NCI-H524 treated with DMSO at 0.1 percent for 48 hours (cell line): Measurements from ENCODE around the gene PRRG4.
"Not testable (repeated sequence)": the region's sequence is repeated elsewhere in the genome, so short reads cannot be mapped to it uniquely, and the experiment has no call there.

Source experiments
- DNase-seq: peaks from one replicate; lab custom pipeline; 2025; lab: John Stamatoyannopoulos, UW

The PRRG4 gene

GRCh38 chr11:32829680-32830412 lies at the start of gene PRRG4:
TSS of gene PRRG4 (plus strand) at chr11:32829927. CDS start at chr11:32830530, 603 bp downstream.
- no peak for DNase-seq

- DNase-seq: not testable (repeated sequence)
These were observed 48.9 kb upstream of the PRRG4 start for GRCh38 chr11:32780839-32781238.

DNA sequence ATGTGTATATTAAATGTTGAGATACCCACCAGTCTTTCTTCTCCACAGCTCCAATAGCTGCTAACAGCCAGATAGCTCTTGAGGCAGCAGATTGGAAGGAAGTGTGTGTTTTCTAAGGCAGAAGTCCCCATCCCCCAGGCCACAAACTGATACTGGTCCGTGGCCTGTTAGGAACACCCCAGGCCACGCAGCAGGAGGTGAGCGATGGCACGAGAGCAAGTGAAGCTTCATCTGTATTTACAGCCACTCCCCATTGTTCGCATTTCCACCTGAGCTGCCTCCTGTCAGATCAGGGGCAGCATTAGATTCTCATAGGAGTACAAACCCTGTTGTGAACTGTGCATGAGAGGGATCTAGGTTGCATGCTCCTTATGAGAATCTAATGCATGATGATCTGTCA lies 48.0 kb upstream of the PRRG4 start:
- DNase-seq: no peak

GRCh38 chr11:32785262-32785661 lies 44.5 kb upstream of the PRRG4 start:
- DNase-seq: no peak

DNA sequence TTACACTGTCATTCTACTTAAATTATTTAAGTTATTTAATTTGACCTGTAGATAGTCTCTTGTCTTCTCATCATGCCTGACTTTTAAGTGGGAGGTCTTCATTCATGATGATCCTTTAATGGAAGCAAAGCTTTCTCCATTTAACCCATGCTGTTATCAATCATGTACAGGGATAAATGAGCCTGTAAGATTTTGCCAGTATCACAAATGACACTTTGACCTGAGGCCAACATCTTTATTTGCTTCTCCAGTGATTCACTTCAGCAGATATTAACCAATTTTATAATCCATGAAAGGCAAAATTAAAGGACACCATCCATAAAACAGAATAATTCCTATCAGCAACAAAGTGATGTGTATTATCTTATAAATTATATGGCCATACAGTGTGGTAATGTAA lies 42.9 kb upstream of the PRRG4 start:
- DNase-seq: no peak

GRCh38 chr11:32790916-32791315 lies 38.8 kb upstream of the PRRG4 start:
- no peak for DNase-seq

DNA sequence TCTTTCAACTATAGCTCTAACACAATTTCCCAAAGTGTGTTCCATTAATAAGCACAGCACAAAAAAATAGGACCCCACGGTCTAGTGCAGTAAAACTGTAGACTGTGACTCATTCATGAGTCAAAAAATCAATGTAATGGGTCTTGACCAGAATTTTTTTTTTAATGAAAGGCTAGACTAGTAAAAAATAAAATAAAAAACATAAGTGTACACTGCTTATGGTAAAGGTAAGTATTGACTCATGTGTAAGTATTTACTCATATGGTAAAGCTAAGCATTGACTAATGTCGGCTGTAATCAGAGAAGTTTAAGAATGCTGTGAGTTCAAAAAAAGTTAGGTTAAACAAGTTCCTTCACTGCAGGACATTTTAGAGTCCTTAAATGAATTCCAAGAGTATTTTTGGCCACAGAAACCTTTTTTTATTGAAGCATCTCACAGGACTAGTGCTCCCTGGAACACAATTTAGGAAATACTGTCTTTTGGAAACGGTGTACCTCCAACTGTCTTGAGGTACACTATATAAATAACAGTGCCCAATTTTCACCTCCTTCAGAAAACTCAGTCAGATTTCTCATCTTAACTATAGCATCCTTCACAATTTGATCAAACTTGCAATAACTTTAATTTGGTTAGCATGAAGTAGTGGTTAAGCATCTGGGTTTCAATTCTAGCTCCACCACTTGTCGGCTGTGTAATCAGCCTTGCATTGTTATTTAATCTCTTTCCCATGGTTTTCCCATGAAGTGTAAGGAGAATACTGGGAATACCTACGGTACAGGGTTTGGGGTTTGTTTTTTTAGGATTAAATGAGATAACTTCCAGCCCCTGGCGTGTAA lies 37.4 kb upstream of the PRRG4 start:
- no peak for DNase-seq

DNA sequence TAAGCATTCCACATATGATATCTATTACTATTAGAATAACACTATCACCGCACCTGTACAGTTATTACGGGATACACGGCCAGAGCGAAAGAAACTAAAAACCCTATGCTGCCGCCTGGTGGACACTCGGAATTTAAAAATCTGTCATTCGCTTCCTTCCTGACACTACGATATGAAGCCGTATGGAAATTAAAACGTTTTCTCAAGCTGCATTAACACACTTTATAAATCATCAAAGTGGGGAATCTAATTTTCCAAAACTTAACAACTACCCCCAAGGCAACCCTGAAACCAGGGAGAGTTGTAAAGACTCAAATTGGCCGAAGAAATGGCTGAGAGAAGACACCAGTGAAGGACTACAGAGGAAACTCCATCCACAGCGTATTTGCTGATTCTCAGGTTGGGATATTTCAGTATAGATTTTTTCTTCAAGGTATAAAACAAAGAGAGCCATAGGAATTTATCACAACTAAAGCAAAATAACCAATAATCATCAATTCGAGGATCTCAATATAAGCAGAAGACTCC lies 36.7 kb upstream of the PRRG4 start:
- no peak for DNase-seq

DNA sequence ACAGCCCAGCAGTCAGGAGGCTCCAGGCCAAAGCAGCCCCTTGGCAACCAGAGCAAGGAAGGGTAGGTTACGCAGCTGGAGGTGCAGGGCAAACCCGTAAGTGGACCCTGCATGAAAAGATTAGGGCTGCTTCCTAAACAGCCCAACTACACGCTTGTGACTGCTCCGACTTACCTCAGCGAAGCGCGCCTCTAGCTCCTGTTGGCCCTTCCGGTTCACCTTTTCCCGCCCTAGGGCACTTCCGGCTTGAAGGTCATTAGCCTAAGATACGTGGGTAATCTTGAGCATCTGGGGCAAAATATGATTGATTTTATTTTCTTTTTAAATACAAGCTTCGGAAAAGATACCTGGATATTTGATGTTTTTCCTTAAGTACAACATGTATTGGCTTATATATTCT lies 35.3 kb upstream of the PRRG4 start, which contains the start of gene CCDC73:
CCDC73 (minus strand) TSS at position 224 of the 400 bp plus-strand sequence. CDS start 34,419 bp downstream, outside the sequence.
- no peak for DNase-seq

- no peak for DNase-seq
These were observed 33.3 kb upstream of the PRRG4 start for GRCh38 chr11:32796425-32796824.

DNA sequence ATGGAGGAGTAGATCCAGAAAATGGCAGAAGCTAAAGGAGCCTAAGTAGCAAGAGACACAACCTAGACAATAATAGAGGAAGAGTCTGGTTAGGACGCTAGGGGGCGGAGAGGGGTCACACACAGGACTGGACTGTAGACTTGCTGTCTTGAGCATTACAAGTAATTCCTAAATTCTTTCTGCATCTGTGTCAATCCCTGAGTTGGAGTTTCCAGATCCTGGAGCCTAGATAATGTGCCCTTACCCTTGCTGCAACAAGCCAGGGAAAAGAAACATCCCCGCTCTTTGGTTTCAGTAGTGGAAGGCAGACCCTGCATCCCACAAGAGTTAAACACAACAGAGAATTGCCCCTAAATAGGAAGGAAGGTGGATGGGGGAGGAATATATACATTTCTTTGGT lies 20.4 kb upstream of the PRRG4 start:
- peak; percentile 22 for DNase-seq

- DNase-seq: no peak
These were observed 12.4 kb upstream of the PRRG4 start for GRCh38 chr11:32817181-32817851.

- no peak for DNase-seq
These were observed 11.9 kb upstream of the PRRG4 start for GRCh38 chr11:32817852-32818183.

DNA sequence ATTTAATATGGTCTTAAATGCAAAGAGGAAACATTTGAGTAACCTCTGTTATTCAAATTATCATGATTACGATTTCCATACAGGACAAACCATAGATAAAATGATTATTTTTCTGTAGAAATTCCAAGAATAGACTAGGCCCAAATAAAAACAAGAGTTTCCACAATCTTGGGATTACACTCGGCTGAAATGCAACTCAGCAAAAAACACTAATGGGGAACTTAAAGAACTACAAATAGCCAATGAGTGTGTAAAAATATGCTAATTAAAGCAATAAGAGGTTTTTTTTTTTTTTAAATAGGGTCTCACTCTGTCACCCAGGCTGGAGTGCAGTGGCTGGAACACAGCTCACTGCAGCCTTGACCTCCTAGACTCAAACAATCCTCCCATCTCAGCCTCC lies 10.5 kb upstream of the PRRG4 start:
- no peak for DNase-seq

DNA sequence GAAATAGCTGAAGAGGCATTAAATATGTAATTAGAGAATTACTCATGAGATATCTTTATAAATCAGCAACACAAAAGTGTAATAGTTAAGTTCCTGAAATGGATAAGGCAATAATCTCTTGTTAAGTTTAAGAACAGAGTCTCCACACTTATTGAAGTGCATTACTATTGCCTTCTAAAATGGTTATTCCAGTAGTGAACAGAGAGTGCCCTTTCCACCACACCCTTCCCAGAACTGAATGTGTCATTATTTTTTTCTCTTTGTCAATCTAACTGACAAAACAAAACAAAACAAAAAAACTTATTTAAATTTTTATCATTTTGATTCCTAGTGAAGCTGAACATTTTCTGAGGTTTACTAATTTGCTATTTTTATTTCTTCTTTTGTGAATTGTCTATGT lies 9.2 kb upstream of the PRRG4 start:
- no peak for DNase-seq

DNA sequence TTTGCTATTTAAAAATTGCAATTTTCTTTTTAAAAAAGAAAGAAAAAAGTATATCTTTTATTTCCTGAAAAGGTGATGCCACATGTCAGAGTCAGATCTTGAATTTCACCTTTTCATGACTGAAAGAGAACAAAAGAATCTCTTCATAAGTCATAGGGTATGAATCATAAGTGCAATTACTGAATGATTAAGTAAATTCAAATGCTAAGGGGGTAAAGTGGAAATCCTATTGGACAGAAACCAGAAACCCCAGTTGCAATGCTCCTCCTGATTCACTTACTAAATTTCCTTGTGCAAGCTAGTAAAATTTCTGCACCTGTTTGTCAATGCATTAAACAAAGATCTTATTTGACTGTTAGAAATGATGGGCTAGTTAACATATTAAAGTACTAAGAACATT lies 8.2 kb upstream of the PRRG4 start:
- DNase-seq: no peak

- DNase-seq: no peak
These were observed 7.7 kb upstream of the PRRG4 start for GRCh38 chr11:32821917-32822560.

GRCh38 chr11:32823617-32824016 lies 6.1 kb upstream of the PRRG4 start:
- not testable (repeated sequence) for DNase-seq

DNA sequence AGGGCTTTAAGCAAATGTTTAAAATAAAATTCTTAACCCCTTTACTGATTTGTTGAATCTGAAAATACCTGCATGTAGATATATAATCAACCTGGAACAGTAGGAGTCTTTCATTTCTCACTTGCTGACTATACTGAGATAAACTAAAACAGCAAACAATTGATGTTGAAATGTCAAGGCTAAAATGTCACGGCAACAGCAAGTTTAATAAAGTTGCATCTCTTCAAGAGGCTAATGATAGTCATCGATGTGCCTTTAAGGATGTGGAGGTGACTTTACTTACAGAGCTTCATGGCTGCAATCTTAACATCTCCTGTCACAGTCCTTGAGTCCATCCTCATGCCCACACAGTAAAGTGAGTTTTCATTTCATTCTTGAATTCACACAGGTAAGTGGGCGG lies 3.6 kb upstream of the PRRG4 start:
- DNase-seq: no peak

DNA sequence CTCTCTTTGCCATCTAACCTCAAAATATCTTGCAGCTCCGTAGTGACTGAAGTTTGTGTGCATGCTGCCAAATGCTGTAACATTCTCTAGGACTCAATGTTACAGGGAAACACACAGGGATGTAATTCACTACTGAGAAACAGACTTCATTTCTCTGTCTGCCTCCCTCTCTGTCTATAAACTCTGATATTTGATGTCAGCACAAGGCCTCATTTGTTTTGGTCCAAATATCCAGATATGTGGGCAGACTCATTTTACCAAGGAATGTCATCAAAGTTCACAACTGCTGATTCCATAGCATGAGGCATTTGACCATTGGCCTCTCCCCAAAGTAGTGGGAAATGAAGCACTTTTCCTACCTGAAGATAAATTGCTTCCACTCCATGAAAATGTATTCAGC lies 2.5 kb upstream of the PRRG4 start:
- no peak for DNase-seq

DNA sequence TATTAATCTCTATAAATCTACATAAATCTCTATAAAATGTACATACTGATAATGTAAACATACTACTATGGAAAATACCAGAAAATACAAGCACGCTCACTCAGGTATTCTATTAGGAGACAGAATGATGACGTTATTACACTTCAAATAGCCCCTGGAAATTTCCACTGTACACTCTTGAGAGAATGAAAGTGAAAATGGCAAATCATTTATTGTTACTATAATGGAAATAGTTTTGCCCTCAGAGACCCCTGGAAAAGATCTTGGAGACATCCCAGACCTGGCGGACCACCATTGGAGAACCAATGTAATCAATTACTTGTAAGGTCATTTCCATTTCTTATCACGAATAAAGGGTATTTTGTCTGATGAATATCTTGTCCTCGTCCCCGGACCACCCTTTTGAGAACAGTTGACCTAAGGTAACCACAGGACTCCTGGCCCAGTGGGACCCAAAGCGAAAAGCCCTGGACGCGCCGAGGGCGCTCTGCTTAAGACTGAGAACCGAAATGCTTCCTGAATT lies 509 bp upstream of the PRRG4 start:
- no peak for DNase-seq

- DNase-seq: no peak
These were observed 649 bp downstream of the PRRG4 start for GRCh38 chr11:32830413-32830738.
